ENCODE measurements around the gene ZNF304.
"Not testable (repeated sequence)": the region's sequence is repeated elsewhere in the genome, so short reads cannot be mapped to it uniquely, and the experiment has no call there.

The ZNF304 gene

GRCh38 chr19:57362419-57362818 is 11.3 kb downstream of the ZNF304 start:
- no peak for DNase-seq (ENCODE audit: low spot score)

- DNase-seq (ENCODE audit: low spot score) = peak; percentile 93
These were observed 12.1 kb downstream of the ZNF304 start, which contains the start of the genes TRAPPC2B and ZNF547 for GRCh38 chr19:57362997-57363687. Gene TRAPPC2B (plus strand): TSS chr19:57363551. CDS start chr19:57364834, 1,283 bp downstream. Gene ZNF547 (plus strand): TSS chr19:57363551. CDS start chr19:57368556, 5,005 bp downstream.

GRCh38 chr19:57363688-57364181 is 12.7 kb downstream of the ZNF304 start:
- DNase-seq (ENCODE audit: low spot score) = peak; percentile 22

GRCh38 chr19:57366776-57367175 is 15.7 kb downstream of the ZNF304 start:
- no peak for DNase-seq (ENCODE audit: low spot score)

- no peak for DNase-seq (ENCODE audit: low spot score)
These were observed 23.1 kb downstream of the ZNF304 start for GRCh38 chr19:57374179-57374578.

GRCh38 chr19:57374647-57375046 is 23.6 kb downstream of the ZNF304 start:
- DNase-seq (ENCODE audit: low spot score) = not testable (repeated sequence)

GRCh38 chr19:57376151-57376550 is 25.1 kb downstream of the ZNF304 start:
- no peak for DNase-seq (ENCODE audit: low spot score)

GRCh38 chr19:57377498-57378146 is 26.6 kb downstream of the ZNF304 start:
- DNase-seq (ENCODE audit: low spot score) = no peak

GRCh38 chr19:57380923-57381322 is 29.9 kb downstream of the ZNF304 start:
- no peak for DNase-seq (ENCODE audit: low spot score)

- no peak for DNase-seq (ENCODE audit: low spot score)
These were observed 31.9 kb downstream of the ZNF304 start for GRCh38 chr19:57382806-57383488.

GRCh38 chr19:57389194-57389729 is 38.2 kb downstream of the ZNF304 start:
- DNase-seq (ENCODE audit: low spot score) = no peak

GRCh38 chr19:57389730-57390598 is 38.9 kb downstream of the ZNF304 start, which contains the start of gene ZNF548:
Gene ZNF548 (plus strand): TSS chr19:57389854. CDS start chr19:57390100, 246 bp downstream.
- peak; percentile 94 for DNase-seq (ENCODE audit: low spot score)

GRCh38 chr19:57395710-57396109 is 44.6 kb downstream of the ZNF304 start:
- DNase-seq (ENCODE audit: low spot score) = no peak

- no peak for DNase-seq (ENCODE audit: low spot score)
These were observed 47.8 kb downstream of the ZNF304 start for GRCh38 chr19:57398868-57399267.

GRCh38 chr19:57403737-57404563 is 52.9 kb downstream of the ZNF304 start:
- no peak for DNase-seq (ENCODE audit: low spot score)

- peak; percentile 77 for DNase-seq (ENCODE audit: low spot score)
These were observed 55.5 kb downstream of the ZNF304 start for GRCh38 chr19:57406516-57407123.
